Sciatic nerve (tissue), 2 donors: ENCODE measurements around the gene MYL5. TPM values are rescaled to one million over a fixed set of nuclear protein-coding genes. Genes with fewer than 3 reads are reported as not detected.
"Not testable (repeated sequence)": the region's sequence is repeated elsewhere in the genome, so short reads cannot be mapped to it uniquely, and the experiment has no call there.

ENCODE experiments used
- ATAC-seq: fragments of 200-7000 bp; cut with Tn5 transposase; one replicate; pipeline ENCODE4 v1.9.1; 2020; ENCODE audit warnings: mild to moderate bottlenecking, moderate library complexity
- DNase-seq: peaks from one replicate; pipeline ENCODE4 v3.0.0-alpha.2; 2020; ENCODE audit warnings: low spot score
- intact Hi-C: fragments of 100-400 bp; cut with DNase I; formaldehyde crosslinking; loops from one replicate; pipeline ENCODE4 v1.14.2; 2022
- total RNA-seq: library from RNA; stranded (reverse); fragmentation: NEBNext Ultra II Directional; extraction: Animal tissue kit (Norgen Biotek cat#: 25700); gene quantifications from one replicate; pipeline ENCODE4 v1.2.1, GENCODE V29; 2021
- donor health status: DM: no; HTN: no; CAD: no.
- donor health status: DM: no; HTN: no; CAD: no.

The MYL5 gene
- total RNA-seq, 1 donor from 2014 or later: 14.6 TPM

- intact Hi-C loops, DNase-seq: not testable (repeated sequence)
Observed at GRCh38 chr4:730946-731904, 56.9 kb downstream of the MYL5 start.

More at GRCh38 chr4:730946-731904, 56.9 kb downstream of the MYL5 start:
- not testable (repeated sequence) for ATAC-seq

Other genes starting within 250 kb of the MYL5 start
- gene ZNF721, start 175.4 kb upstream of the MYL5 start, total RNA-seq: 39.1 TPM
- 59.6 TPM for gene PIGG, start 175.3 kb upstream of the MYL5 start, total RNA-seq
- not detected for gene TMEM271, start 98.2 kb upstream of the MYL5 start, total RNA-seq
- gene PDE6B, start 49.0 kb upstream of the MYL5 start, total RNA-seq: 2.5 TPM
- gene ATP5ME, start 266 bp upstream of the MYL5 start, total RNA-seq: 174 TPM
- gene SLC49A3, start 14.6 kb downstream of the MYL5 start, total RNA-seq: 11.4 TPM
- gene PCGF3, start 31.3 kb downstream of the MYL5 start, total RNA-seq: 50.3 TPM
- gene CPLX1, start 151.6 kb downstream of the MYL5 start, total RNA-seq: 11.6 TPM